HG03565 (cell line): ENCODE measurements around the gene OR10Z1.

ENCODE experiments used
- ATAC-seq: cut with Tn5 transposase; IDR thresholded peaks from one replicate; pipeline ENCODE4 v1.9.1; 2021; ENCODE audit warnings: mild to moderate bottlenecking, moderate library complexity; ENCODE audit not compliant: unreplicated experiment

Gene OR10Z1, protein sequence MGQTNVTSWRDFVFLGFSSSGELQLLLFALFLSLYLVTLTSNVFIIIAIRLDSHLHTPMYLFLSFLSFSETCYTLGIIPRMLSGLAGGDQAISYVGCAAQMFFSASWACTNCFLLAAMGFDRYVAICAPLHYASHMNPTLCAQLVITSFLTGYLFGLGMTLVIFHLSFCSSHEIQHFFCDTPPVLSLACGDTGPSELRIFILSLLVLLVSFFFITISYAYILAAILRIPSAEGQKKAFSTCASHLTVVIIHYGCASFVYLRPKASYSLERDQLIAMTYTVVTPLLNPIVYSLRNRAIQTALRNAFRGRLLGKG

DNA sequence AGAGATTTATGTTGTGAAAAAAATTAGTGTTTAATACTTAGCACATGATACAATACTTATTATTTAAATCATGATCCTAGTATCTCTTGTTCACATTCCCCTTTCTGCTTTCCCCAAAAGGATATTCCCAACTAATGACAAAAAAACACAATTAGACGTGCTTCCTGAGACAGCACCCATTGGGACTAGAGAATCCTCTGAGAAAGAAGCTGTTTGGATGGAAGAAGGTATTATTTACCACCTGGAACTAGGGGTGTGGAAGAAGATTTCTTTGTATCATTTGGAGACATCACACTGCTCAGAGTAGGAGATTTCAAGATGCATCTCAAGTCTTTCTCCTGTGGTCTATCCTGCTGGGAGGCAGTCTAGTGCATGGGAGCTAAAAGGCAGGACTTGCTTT is at the start of gene OR10Z1:
TSS of gene OR10Z1 (plus strand) at position 301 of the 400 bp plus-strand sequence. CDS start 1,171 bp downstream, outside the sequence.
- no peak for ATAC-seq

DNA sequence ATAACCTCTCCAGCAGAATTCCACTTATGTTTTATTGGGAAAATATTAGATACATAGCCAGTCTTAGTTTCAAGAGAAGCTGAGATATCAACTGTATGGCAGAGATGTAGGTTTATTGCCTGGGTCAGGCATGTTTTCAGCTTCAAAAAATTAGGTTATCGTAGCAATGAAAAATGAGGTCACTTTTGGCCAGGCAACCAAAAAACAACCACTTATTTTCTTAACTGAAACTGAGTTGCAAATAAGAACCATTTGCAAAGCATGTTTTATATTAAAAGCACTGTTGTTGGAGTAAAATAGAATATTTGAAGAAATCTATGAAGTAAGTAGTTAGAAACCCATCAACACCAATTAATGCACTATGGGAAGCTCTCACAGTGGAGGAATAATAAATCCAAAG is 45.4 kb upstream of the OR10Z1 start:
- no peak for ATAC-seq

DNA sequence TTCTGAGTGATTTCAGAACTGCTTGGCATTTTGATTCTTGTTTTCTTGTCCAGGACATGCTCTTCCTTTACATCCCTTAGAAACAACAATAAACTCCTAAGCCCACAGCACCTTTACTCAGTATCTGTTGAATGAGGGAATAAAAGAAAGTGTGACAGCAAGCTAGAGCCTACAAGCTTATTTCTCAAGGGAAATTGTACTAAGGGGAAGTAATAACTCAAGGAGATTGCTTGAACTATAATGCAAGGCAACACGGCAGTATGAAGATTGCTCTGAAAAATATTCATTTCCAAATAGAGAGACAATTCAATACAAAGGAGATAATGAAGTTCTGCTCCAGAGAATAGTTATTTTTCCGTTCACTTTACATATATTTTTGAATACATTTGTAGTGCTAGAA is 41.2 kb upstream of the OR10Z1 start:
- ATAC-seq = no peak

DNA sequence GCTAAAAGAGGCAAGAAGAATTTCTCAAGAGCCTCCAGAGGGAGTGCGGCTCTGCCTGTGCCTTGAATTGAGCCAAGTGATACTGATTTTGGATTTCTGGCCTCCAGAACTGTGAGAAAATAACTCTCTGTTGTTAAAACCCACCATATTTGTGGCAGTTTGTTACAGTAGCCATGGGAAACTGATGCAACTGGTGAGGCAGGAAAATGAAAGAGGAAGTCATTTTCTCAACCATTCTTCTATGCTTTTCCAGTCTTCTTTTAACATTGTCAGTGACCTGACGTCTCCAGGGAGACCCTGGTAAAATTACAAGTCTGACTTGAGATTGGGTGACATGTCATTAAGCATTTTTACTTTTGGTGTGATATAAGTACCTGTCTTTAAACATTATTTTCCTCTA is 40.5 kb upstream of the OR10Z1 start:
- ATAC-seq = no peak

DNA sequence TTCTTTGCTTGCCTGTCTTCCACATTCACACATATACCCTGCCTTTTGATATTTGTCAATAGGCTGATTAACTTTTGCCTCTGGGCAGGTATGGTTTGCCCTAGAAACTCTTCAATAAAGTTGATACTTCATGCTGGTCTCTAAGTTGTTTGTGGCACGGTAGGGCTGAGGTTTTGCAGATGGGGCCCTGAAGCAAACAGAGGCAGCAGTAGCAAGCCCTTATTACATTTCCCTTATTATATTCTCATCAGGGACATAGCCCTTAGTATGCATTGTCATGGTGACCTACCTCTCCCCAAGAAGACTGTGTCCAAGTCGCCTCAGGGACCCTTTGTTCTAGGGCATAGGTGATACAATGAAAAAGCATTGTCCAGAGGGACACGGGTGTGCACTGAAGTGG is 34.6 kb upstream of the OR10Z1 start, which contains the start of gene OR6P1:
TSS of gene OR6P1 (minus strand) at position 101 of the 400 bp plus-strand sequence. CDS start 6,976 bp downstream, outside the sequence.
- no peak for ATAC-seq

DNA sequence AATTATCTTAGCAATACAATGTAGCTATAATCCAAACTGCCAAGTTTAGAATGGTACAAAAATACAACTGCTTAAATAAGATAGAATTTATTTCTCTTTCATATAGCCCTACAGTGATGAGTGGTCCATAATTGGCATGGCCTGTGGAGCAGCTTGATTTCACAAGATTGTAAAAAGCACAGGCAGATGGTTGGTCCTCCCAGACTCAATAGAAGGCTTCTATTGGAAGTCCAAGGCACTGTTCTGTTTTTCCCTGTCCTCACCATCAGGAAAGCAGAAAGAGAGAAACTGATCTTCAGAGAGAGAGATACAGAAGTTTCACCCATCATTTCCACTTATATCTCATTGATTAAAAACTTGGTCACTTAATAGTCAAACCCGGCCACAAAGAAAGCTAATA is 32.8 kb upstream of the OR10Z1 start:
- ATAC-seq = no peak

DNA sequence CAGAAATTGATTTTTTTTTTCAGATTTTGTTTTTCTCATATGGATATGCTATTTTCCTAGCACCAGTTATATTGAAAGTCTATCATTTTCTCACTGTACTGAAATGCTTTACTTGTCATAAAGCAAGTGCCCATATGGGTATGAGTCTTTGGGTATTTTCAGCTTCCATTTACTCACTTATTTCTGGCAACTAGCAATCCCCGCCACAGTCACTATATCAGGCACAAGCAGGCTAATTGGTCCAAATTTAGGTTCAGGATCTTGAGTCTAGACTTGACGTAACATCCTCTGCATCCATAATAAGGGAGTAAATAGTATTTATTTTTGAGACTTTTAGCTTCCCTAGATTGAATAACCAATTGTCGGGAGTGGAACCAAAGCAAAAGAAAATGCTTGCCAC is 27.5 kb upstream of the OR10Z1 start:
- no peak for ATAC-seq

DNA sequence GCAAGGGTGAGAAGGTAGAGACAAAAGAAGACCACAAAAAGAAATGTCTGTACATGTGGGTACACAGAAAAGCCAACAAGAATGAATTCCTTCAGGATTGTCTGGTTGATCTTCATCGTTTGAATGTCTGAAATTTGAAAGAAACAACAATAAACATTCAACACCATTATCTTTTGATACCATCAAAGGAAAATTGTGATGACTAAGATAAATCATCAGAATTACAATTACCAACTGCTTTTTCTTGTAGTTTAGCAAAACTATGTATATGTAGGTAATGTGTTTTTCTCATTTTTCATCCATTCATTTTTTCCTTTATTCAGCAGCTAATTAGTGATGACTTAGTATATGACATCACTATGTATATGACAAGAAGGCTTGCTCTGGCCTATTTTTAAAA is 25.3 kb upstream of the OR10Z1 start, which contains the start of gene OR10X1:
TSS of gene OR10X1 (minus strand) at position 167 of the 400 bp plus-strand sequence. CDS start at position 167, 0 bp downstream.
- no peak for ATAC-seq

DNA sequence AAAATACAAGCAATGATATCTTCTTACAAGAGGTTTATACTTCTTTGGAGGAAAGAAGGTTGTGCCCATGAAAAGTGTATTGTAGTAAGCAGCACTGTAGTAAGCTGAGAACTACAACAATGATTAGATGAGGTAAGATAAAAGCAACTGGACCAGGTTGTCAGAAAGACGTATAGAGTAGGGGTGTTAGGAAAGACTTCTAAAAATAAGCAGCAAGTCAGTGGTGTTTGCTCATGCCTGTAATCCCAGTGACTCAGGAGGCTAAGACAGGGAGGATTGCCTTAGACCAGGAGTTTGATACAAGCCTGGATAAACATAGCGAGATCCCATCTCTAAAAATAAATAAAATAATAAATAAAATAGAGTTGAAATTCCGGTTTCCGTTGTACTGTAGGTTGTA is 21.1 kb upstream of the OR10Z1 start:
- ATAC-seq = no peak

DNA sequence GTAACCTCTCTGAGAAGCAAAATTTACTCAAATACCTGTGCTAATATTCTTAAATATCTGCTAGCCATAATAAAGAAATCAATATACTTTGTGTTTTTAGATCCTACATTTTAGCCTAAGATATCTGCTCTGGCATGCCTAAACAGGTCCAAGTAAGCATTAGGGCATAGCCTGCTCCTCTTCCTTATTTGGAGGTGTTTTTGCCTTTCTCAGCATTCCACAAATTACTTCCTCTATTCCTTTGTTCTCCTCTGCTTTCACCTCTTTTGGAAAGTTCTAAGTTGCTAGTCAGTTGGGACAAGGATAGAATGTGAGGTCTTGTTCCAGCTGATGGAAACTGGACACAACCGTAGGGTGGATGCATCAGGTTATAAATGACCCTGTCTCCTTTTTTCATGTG is 18.1 kb upstream of the OR10Z1 start:
- no peak for ATAC-seq

DNA sequence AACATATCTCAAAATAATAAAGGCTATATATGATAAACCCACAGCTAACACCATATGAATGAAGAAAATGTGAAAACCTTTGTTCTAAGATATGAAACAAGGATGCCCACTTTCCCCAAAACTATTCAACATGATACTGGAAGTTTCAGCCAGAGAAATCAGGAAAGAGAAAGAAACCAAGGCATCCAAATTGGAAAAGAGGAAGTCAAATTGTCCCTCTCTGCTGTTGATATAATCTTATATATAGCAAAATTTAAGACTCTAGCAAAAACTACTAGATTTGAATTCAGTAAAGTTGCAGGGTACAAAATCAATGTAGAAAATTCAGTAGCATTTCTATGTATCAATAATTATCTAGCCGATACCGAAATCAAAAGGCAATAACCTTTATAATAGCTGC is 4.3 kb upstream of the OR10Z1 start:
- no peak for ATAC-seq

DNA sequence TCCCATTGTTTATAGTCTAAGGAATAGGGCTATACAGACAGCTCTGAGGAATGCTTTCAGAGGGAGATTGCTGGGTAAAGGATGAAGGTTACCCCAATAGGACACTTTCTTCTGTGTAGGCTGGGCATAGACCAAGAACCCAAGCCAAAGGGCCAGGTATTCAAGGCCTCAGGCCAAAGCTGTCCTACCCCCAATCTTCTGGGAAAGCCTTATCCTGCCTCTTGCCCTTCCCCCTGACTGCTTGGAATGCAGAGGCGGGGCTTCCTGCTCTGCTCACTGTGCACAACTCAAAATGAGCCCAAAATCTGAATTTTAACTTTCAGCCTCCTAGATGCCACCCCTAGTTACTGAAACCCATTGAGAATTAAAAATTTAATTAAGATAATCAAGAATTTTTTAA is 2.2 kb downstream of the OR10Z1 start:
- no peak for ATAC-seq

DNA sequence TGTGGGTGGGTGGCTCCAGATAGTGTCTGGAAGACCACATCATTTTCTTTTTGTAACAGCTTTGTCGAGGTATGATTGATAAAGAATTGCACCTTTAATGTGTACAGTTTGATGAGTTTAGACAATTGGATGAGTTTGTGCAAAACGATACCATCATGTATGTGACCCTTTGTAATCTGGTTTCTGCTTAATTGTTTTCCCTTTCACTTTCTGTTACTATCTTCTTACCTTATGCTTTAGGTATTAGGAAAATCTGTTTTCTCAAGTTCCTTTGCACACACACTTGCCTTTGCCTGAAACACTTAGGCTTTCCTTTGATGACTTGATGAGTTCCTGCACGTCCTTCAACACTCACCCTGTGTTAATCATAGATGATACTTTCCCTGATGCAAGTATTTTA is 6.8 kb downstream of the OR10Z1 start:
- ATAC-seq = no peak

DNA sequence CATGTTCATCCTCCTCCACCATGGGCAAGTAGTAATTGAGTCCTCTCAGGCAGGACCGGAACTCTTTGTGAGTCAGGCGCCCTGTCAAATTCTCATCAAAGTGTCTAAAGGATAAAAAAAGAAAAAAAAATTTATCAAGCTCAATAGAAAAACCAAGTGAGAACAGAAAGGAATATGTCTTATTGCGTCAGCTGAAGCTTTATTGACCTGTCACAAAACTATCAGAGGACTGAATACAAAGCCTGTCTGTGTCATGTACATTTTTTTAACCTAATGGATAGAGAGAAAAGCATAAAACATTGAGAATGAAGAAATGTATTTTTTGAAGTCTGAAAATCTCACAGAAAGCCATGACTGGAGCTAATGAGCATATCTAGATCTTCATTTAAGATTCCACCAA is 8.7 kb downstream of the OR10Z1 start:
- no peak for ATAC-seq

DNA sequence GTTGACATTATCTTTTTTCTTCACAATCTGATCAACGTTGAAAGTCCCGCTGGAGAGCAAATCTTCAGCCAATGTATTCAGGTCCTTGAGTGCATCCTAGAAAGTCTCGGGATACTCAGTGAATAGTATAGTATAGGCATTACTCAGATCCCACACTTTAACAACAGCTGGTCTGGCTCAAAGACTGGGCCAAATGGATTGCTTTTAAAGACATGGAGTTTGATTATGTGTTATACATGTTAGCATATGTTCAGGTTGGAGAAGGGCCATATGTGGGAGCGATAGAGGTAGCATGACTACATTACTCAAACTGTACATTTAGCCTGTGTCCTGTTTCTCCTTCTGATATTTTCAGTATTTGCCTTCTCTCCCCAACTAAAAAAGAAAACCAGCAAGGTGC is 33.1 kb downstream of the OR10Z1 start:
- ATAC-seq = no peak

DNA sequence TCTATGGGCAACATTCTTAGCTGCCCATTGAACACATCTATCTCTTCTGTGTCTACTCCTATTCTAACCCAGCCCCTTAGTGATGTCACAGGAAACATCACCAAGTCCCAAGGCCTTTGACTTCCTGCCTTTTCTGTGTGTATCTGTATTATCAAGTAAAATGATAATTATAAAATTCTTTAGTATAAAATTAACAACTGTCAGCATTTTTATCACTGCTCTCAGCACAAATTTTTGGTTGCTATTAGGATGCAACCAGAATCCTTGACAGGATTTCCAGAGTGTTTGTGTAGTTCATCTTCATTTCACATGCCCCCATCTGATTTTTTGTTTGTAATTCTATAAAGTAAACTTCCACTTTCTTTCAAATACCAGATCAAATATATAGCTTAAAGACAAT is 33.8 kb downstream of the OR10Z1 start:
- ATAC-seq = no peak

DNA sequence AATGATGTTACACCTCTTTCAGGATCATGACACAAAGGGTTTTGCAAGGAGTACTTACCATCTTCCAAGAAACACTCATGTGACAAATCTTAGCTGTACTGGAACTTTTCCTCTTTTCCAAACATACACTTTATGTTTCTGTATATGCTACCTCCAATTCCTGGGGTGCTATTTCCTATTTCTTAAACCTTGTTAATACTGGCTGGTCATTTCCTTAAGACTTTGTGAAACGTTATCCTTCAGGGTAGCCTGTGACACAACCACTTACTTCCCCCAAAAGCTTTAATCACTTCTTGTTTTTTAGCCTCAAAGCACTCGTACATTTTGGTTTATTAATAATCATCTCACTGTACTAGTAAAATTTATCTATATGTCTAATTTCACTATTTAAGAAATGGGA is 39.4 kb downstream of the OR10Z1 start:
- no peak for ATAC-seq

DNA sequence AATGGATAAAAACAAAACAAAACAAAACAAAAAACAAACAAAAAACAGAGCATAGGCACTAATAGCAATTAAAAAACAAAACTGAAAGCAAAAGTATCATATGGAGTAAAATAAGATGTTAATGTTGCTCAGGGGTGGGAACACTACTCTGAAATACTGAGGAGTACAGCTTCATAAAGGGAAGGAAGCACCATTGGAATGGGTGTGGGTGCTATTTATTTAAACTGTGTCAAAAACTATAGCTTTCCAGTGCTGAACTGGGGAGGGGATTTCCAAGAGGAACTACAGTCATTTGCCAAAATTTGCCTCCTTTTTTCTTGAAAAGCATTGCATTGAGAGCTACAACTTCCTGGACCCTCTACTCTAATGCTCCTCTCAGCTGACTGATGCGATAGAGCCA is 41.4 kb downstream of the OR10Z1 start:
- ATAC-seq = no peak

DNA sequence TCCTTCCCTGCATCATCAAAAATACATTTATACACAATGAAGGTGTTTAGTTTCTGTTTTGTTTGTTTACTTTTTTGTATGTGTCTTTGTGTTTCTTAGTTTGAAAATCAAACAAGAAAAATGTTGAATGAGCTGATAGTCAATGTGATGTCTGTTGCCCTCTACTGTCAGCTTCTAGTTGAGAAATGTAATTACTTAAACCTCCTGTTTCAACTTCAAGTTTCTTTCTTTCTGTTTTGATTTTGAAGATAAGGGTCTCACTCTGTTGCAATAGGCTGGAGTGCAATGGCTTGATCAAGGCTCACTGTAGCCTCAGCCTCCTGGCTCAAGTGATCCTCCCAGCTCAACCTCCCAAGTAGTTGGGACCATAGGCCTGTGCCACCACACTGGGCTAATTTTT is 44.0 kb downstream of the OR10Z1 start:
- no peak for ATAC-seq

DNA sequence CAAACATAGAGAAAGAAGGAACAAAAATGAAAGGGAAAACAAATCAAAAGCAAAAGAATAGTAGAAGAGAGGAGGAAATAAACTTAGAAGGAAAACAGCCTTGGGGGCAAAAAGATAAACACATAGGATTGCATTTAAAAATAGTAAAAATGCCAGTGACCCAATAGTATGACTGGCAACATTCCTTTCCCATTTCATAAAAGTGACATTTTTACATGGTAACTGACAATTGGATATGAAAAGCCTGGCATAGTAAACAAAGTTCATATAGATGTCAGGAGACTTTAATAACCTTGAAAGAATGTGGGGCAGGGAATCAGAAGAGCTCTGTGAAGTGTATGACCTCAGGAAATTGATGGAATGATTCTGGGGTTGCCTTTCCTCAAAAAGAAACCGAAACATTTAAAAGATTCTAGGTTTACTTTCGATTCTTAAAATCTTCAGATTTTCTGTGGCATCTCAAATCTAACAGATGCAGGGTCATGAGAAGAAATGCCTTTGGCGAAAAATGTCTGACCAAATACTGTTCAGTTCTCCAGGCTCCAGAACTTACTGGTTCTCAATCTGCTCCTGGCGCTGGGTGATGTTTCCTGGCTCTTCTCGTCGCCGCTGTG is 47.8 kb downstream of the OR10Z1 start:
- no peak for ATAC-seq

DNA sequence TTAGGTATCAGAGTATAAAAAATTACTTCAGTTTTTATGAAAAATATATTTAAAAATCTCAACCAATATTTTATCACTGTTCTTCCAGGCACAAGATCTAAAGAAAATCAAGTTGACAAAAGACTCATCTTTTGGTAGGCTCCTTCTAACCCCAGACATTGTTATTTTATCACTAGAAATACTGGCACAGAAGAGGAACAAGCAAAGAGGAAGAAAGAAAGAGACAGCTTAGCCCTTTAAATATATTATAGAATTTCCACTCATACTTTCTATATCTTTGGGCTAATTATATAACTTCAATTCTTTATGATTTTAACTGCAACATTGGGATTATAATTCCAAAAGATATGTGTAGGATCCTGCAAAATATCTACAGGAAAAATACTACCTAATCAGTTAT is 49.0 kb downstream of the OR10Z1 start:
- no peak for ATAC-seq

DNA sequence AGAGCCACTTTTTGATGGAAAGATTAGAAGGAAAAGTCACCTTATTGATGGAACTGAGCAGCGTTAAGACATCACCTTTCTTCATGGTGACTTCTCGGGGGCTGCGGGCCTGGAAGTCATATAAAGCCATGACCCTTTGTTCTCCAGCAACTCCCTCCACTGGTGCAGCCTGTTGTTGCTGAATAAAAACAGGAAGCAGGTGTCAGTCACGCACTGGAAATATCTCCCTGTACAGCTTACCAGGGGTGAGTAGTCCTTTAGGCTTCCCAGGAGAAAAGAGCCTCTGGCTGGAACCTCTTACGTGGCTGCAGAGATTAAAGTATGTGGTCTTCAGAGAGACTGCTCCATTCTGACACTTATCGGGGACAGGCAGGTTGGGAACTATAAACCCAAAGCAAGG is 49.5 kb downstream of the OR10Z1 start:
- no peak for ATAC-seq
